ENCODE measurements around the gene APEH. TPM values are rescaled to one million over a fixed set of nuclear protein-coding genes. Genes with fewer than 3 reads are reported as not detected.
A peak's percentile ranks its signal among the peaks of the same experiment; 100 is the strongest.

Gene APEH
- total RNA-seq, 2 donors from 2014 or later, result 151 to 278 TPM

DNA sequence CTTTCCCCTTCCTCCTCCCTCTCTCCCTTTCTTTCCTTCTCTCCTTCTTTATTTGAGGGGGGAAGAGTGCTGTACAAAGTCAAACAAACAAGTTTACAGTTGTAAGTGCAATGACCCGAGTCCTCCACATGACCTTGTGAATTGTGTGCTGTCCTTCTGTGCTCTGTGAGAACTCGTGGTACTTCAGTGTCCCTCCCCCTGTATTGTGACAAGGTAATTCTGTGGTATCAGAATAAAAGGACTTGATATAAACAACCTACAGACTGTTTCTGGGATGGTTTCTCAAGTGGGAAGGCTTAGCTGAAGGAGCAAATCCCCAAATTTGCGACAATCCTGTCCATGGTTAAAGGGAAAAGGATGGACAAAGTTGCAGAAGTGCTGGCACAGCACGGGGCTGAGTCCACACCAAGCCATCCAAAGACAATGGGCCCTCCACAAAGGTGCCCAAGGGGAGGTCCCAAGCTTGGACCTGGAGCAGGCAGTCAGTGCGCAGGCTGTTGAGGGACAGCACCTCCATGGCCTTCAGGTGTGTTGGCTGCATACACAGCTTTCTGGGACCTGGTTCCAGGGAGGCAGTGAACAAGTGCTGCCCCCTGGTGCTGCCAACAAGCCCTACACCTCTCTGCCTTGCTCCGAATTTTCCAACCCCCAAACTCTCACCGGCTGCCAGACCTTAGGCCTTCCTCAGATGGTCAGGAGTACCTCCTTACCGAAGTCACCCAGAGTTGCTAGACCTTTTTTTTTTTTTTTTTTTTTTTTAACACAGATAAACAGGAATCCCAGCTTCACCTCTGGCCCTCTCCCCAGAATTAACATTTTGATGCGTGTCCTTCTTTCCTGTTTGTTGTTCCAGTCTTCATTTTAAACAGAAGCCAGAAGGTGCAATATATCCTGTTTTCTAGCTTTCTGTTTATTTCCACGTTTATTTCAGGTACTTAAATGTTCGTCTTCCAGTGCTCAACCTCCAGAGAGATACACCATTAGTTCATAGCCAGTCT is 2.6 kb upstream of the APEH start:
- H3K9me3 ChIP-seq, result no peaks in the 10 kb centered on the region
- no peaks in the 10 kb centered on the region for H3K27me3 ChIP-seq
- no peaks in the 10 kb centered on the region for H3K4me1 ChIP-seq
- no peak overlapping the region for H3K4me3 ChIP-seq
- intact Hi-C loops (cut with DNase I), result loop anchor here (2.0 kb wide), 1 partner anchor 133 kb away; no protein-coding TSS in a partner anchor
- TF ChIP-seq CTCF (IDR thresholded peaks at IDR 0.05), result peak; percentile 81
- H3K9ac ChIP-seq (ENCODE audit: low read depth in 2 of 2, low read length in 2 of 2), result no peak overlapping the region
- H3K27ac ChIP-seq, result no peak overlapping the region
- H3K36me3 ChIP-seq, result no peaks in the 10 kb centered on the region
- peak; percentile 72 for DNase-seq

DNA sequence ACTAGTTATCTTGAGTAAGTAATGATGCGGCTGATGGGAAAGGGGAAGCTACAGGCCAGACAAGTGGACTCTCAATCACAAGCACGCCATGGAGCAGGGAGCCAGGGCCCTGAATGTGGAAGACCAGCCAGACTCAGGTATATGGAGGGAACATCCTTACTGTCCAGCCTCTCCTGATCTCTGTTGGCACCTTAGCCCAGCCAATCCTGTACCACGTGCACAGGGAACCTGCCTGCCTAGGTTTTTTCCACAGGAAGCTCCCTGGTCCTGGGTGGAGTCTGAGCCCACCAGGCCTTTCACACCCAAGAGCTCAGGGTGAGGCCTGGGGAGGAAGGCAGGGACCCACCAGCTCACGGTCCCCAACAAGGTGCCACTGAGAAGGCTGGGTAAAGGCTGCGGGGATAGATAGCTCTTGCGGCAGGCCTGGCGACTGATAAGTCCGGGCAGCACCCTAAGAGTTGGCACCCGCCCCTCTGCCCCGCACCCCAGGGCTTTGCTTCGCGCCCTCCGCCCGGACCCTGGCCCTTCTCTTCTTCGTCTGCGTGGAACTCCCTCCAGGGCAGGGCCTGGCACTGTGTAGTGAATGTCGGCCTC is 933 bp upstream of the APEH start:
- Histone ChIP-seq H3K4me3 (peak overlapping the region; percentile 97), H3K27ac (peak overlapping the region; percentile 92), H3K27me3 (no peaks in the 10 kb centered on the region), H3K4me1 (no peaks in the 10 kb centered on the region), H3K36me3 (no peaks in the 10 kb centered on the region), H3K9me3 (no peaks in the 10 kb centered on the region), H3K9ac (ENCODE audit: low read depth in 2 of 2, low read length in 2 of 2) (peak overlapping the region; percentile 71 to 88)
- TF ChIP-seq CTCF (IDR thresholded peaks at IDR 0.05), result no peak
- DNase-seq, result peak; percentile 37
- intact Hi-C loops (cut with DNase I), result no loop called here

GRCh38 chr3:49674497-49674983 is 389 bp downstream of the APEH start:
- intact Hi-C loops (cut with DNase I), result no loop called here
- peak; percentile 35 for DNase-seq
- TF ChIP-seq CTCF (IDR thresholded peaks at IDR 0.05), result no peak
- H3K4me3 ChIP-seq, result peak overlapping the region; percentile 97
- H3K4me1 ChIP-seq, result no peaks in the 10 kb centered on the region
- no peaks in the 10 kb centered on the region for H3K27me3 ChIP-seq
- peak overlapping the region; percentile 80 to 88 for H3K9ac ChIP-seq (ENCODE audit: low read depth in 2 of 2, low read length in 2 of 2)
- H3K36me3 ChIP-seq, result no peaks in the 10 kb centered on the region
- H3K27ac ChIP-seq, result peak overlapping the region; percentile 92
- no peaks in the 10 kb centered on the region for H3K9me3 ChIP-seq

DNA sequence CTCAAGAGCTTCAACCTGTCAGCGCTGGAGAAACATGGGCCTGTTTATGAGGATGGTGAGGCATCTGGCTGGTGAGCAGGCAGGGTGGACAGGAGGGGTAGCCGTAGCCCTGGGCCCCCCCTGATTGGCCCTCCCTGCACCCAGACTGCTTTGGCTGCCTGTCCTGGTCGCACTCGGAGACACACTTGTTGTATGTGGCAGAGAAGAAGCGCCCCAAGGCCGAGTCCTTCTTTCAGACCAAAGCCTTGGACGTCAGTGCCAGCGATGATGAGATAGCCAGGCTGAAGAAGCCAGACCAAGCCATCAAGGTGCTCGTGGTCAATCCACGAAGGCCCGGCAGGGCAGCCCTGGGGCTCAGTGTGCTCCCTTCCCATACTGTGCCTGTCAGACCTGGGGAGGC is 1.8 kb downstream of the APEH start:
- intact Hi-C loops (cut with DNase I), result no loop called here
- DNase-seq, result no peak
- no peaks in the 10 kb centered on the region for H3K27me3 ChIP-seq
- TF ChIP-seq CTCF (IDR thresholded peaks at IDR 0.05), result no peak
- H3K9me3 ChIP-seq, result no peaks in the 10 kb centered on the region
- H3K27ac ChIP-seq, result no peak overlapping the region
- H3K36me3 ChIP-seq, result no peaks in the 10 kb centered on the region
- no peaks in the 10 kb centered on the region for H3K4me1 ChIP-seq
- H3K4me3 ChIP-seq, result no peak overlapping the region
- no peak overlapping the region for H3K9ac ChIP-seq (ENCODE audit: low read depth in 2 of 2, low read length in 2 of 2)

GRCh38 chr3:49680493-49681231 is 6.5 kb downstream of the APEH start:
- H3K27me3 ChIP-seq, result no peaks in the 10 kb centered on the region
- DNase-seq, result no peak
- intact Hi-C loops (cut with DNase I), result no loop called here
- H3K36me3 ChIP-seq, result peaks cover 6% of the 10 kb centered on the region
- no peak overlapping the region for H3K27ac ChIP-seq
- no peak overlapping the region for H3K4me3 ChIP-seq
- H3K4me1 ChIP-seq, result no peaks in the 10 kb centered on the region
- no peak overlapping the region for H3K9ac ChIP-seq (ENCODE audit: low read depth in 2 of 2, low read length in 2 of 2)
- TF ChIP-seq CTCF (IDR thresholded peaks at IDR 0.05), result no peak
- H3K9me3 ChIP-seq, result no peaks in the 10 kb centered on the region
